T-cell (primary cell): ENCODE results near the gene PRG2. TPM values are rescaled to one million over a fixed set of nuclear protein-coding genes. Genes with fewer than 3 reads are reported as not detected.

ENCODE experiments used
- ATAC-seq, 4 experiments: fragments of 200-7000 bp in 3 of 4; fragments of 150-1000 bp in 1 of 4; cut with Tn5 transposase; replicated peaks in 1 of 4; 1 replicate in 3 of 4; 2 replicates in 1 of 4; pipeline ENCODE4 v1.10.0; 2021; ENCODE audit warnings: moderate library complexity in 3 of 4, mild to moderate bottlenecking in 2 of 4, moderate number of reproducible peaks in 1 of 4
- CTCF ChIA-PET, 2 donors: fragments of 300-600 bp; sonication (Branson Sonifier 250); formaldehyde crosslinking; loops; one replicate each; lab custom pipeline; 2022; ENCODE audit warnings: antibody characterized with exemption in 2 of 2; lab: Charles Lee
- POLR2A ChIA-PET, 2 donors: fragments of 300-600 bp; sonication (Branson Sonifier 250); formaldehyde crosslinking; loops; one replicate each; lab custom pipeline; 2022; ENCODE audit warnings: antibody characterized with exemption in 2 of 2; lab: Charles Lee
- DNase-seq, 35 experiments: peaks; one replicate each; pipeline versions ENCODE4 v3.0.0 to v3.0.0-alpha.2; 2013 to 2023
- H3K27ac ChIP-seq: one replicate; pipeline ENCODE4 v1.5.1; 2013; ENCODE audit warnings: low read length
- H3K27me3 ChIP-seq, 2 experiments: replicated peaks in 1 of 2; 1 replicate in 1 of 2; 2 replicates in 1 of 2; pipeline versions ENCODE4 v1.6.1 to v1.7.0; 2013; ENCODE audit warnings: low read length in 1 of 2, mixed read lengths in 1 of 2; ENCODE audit not compliant: control insufficient read depth in 2 of 2, insufficient read depth in 2 of 2; ENCODE audit errors: extremely low read depth in 1 of 2
- H3K36me3 ChIP-seq, 2 donors: 1 replicate in 1 of 2; 2 replicates in 1 of 2; pipeline versions ENCODE4 v1.6.1 to v1.7.0; 2013; ENCODE audit warnings: low read length in 1 of 2; ENCODE audit not compliant: control insufficient read depth in 2 of 2, insufficient read depth in 1 of 2; ENCODE audit errors: extremely low read depth in 1 of 2
- H3K4me1 ChIP-seq, 2 experiments: 1 replicate in 1 of 2; 2 replicates in 1 of 2; pipeline versions ENCODE4 v1.6.1 to v1.7.0; 2013; ENCODE audit warnings: low read length in 2 of 2, mixed read lengths in 1 of 2; ENCODE audit not compliant: insufficient read depth in 2 of 2, control insufficient read depth in 1 of 2; ENCODE audit errors: extremely low read depth in 1 of 2
- H3K4me3 ChIP-seq, 2 donors: 1 replicate in 1 of 2; 2 replicates in 1 of 2; pipeline versions ENCODE4 v1.5.1 to v1.7.0; 2013; ENCODE audit warnings: mild to moderate bottlenecking in 2 of 2, low read length in 1 of 2, moderate library complexity in 1 of 2; ENCODE audit not compliant: control insufficient read depth in 1 of 2; ENCODE audit errors: extremely low read depth in 1 of 2
- H3K9me3 ChIP-seq: 2 replicates; pipeline ENCODE4 v1.7.0; 2013
- H3K27ac Mint-ChIP-seq, 2 donors: one replicate each; pipeline ENCODE4 v1.8.0; 2020 to 2021; ENCODE audit warnings: mild to moderate bottlenecking in 2 of 2, mixed read lengths in 2 of 2
- H3K27me3 Mint-ChIP-seq, 2 donors: one replicate each; pipeline ENCODE4 v1.8.0; 2021 to 2022; ENCODE audit warnings: mixed read lengths in 2 of 2
- H3K36me3 Mint-ChIP-seq: one replicate; pipeline ENCODE4 v1.8.0; 2021; ENCODE audit warnings: mixed read lengths
- H3K4me1 Mint-ChIP-seq, 3 donors: one replicate each; pipeline ENCODE4 v1.8.0; 2020 to 2022; ENCODE audit warnings: mixed read lengths in 3 of 3, mild to moderate bottlenecking in 1 of 3
- H3K4me3 Mint-ChIP-seq, 3 donors: one replicate each; pipeline ENCODE4 v1.8.0; 2020 to 2022; ENCODE audit warnings: mild to moderate bottlenecking in 3 of 3, mixed read lengths in 3 of 3, moderate library complexity in 3 of 3
- H3K9me3 Mint-ChIP-seq, 3 donors: one replicate each; pipeline ENCODE4 v1.8.0; 2020 to 2022; ENCODE audit warnings: mixed read lengths in 3 of 3
- WGBS: methylation state at CpG from one replicate; pipeline ENCODE4 v1.1.5; 2013; ENCODE audit warnings: missing lambda C conversion rate; ENCODE audit not compliant: insufficient coverage; 5-methylcytosine and 5-hydroxymethylcytosine counted together
- total RNA-seq, 35 experiments: library from RNA in 6 of 35; stranded (reverse) in 6 of 35; fragments of 120-200 nt in 1 of 35; gene quantifications; one replicate each; pipeline versions ENCODE4 v1.2.1 to v1.2.4 and lab custom pipeline; 2013 to 2026

The PRG2 gene
- total RNA-seq, 5 donors from 2014 or later (not counting 1 experiment from before 2014, with no cell fraction given): 0.33 to 0.72 (median 0.39) TPM; not detected in 1

DNA sequence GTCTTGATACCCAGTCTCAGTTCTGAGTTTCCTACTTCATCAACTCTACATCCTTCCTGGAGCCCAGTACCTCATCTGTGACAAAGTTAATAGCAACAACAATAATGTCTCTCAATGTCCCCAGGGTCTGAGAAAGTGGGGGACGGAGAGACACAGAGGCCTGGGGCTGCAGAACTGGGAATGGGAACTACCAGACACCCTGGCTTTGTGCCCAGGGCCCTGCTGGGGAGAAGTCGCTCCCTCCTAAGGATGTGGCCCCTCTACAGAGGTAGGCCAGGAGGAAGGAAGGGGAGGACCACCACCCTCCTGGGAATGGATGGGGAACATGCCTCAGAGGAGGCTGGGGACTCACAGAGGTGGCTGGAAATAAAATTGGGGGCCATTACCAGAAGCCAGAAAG, 15.0 kb downstream of the PRG2 start:
- ATAC-seq (no peak), DNase-seq (no peak)
- Histone ChIP-seq H3K4me3 (no peak overlapping the region), H3K27ac (no peak overlapping the region), H3K27me3 (peaks cover 0 to 18% of the 10 kb centered on the region in 2 experiments), H3K4me1 (no peaks in the 10 kb centered on the region), H3K36me3 (no peaks in the 10 kb centered on the region), H3K9me3 (no peaks in the 10 kb centered on the region)
- Mint-ChIP-seq H3K27ac (no peak overlapping the region), H3K4me3 (no peak overlapping the region), H3K27me3 (peaks cover 18 to 21% of the 10 kb centered on the region in 2 donors), H3K36me3 (no peaks in the 10 kb centered on the region), H3K4me1 (no peaks in the 10 kb centered on the region), H3K9me3 (no peaks in the 10 kb centered on the region)
- CTCF ChIA-PET: no interaction called here
- POLR2A ChIA-PET: no interaction called here
- 50% methylated on average over 1 of the region's 2 CpGs for WGBS

DNA sequence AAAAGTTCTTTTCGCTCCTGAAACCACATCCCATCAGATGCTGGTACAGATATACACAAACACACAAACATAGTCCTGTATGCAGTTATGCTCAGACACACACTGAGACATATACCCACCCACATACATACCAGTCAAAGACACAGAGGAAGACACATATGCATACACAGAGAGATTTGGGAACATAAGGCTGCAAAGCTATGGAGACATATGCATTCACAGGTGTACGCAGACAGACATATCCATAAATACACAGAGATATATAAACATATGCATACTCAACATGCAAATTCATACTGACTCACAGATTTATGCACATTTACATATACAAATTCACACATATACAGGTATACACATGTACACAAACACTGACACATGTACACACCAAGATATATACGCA, 15.5 kb downstream of the PRG2 start:
- ATAC-seq (no peak), DNase-seq (no peak)
- Histone ChIP-seq H3K9me3 (no peaks in the 10 kb centered on the region), H3K27ac (no peak overlapping the region), H3K27me3 (peaks cover 0 to 18% of the 10 kb centered on the region in 2 experiments), H3K4me3 (no peak overlapping the region), H3K36me3 (no peaks in the 10 kb centered on the region), H3K4me1 (no peaks in the 10 kb centered on the region)
- peaks cover 15 to 19% of the 10 kb centered on the region in 2 donors for H3K27me3 Mint-ChIP-seq
- H3K4me3 Mint-ChIP-seq: no peak overlapping the region
- no peaks in the 10 kb centered on the region for H3K4me1 Mint-ChIP-seq
- H3K36me3 Mint-ChIP-seq: no peaks in the 10 kb centered on the region
- WGBS: 90% methylated on average over 3 of the region's 3 CpGs
- no peak overlapping the region for H3K27ac Mint-ChIP-seq
- CTCF ChIA-PET: no interaction called here
- POLR2A ChIA-PET: no interaction called here
- H3K9me3 Mint-ChIP-seq: no peaks in the 10 kb centered on the region

DNA sequence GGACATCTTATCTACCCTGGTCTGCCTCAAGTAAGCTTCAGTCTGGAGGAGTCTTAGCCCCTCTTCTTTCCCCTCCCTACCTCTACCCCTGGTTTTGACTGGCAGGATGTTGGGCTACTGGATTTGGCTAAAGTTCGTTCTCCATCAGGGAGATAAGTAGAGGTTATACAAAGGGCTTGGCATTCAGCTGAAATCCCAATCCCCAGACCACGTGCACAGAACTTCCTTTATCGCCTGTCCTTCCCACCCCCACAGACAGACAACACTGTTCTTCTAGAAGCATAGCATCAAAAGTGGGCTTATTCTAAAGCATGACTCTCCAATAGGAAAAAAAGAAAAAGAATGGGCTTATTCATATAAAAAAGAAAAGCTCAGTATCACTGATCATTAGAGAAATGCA, 17.3 kb downstream of the PRG2 start:
- H3K27ac ChIP-seq: no peak overlapping the region
- H3K9me3 Mint-ChIP-seq: no peaks in the 10 kb centered on the region
- no peaks in the 10 kb centered on the region for H3K36me3 Mint-ChIP-seq
- peaks cover 5 to 11% of the 10 kb centered on the region in 2 donors for H3K27me3 Mint-ChIP-seq
- no peak overlapping the region for H3K4me3 Mint-ChIP-seq
- H3K36me3 ChIP-seq: no peaks in the 10 kb centered on the region
- no CpG with 5 or more reads among the region's 3 CpGs for WGBS
- H3K4me3 ChIP-seq: no peak overlapping the region
- no peaks in the 10 kb centered on the region for H3K4me1 ChIP-seq
- ChIA-PET POLR2A (no interaction called here), CTCF (interaction anchor here in 1 of 2 donors (0.5 kb wide), 1 partner anchor 9 kb away, joined by 3 read pairs; no protein-coding TSS in a partner anchor)
- ATAC-seq (no peak), DNase-seq (no peak)
- H3K27me3 ChIP-seq: peaks cover 0 to 23% of the 10 kb centered on the region in 2 experiments
- H3K4me1 Mint-ChIP-seq: no peaks in the 10 kb centered on the region
- H3K27ac Mint-ChIP-seq: no peak overlapping the region
- no peaks in the 10 kb centered on the region for H3K9me3 ChIP-seq

DNA sequence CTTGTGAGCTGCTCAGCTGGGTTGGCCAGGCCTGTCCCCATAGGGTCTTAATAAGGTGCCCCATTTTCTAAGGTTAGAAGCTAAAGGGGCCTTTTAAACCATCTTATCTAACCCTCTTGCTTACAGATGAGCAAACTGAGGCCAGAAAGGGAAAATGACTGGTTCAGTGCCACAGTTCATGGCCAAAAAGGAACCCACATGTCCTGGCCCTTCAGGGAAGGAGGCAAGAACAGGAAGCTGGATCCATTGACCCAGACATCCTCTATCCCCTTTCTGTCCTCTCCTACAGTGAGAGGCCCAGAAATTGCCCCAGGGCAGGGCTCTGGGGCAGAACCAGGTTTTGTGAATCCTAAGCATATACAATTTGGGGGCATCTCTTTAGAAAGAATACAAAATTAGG, 19.5 kb downstream of the PRG2 start:
- ChIA-PET POLR2A (no interaction called here), CTCF (no interaction called here)
- peaks cover 0 to 18% of the 10 kb centered on the region in 2 experiments for H3K27me3 ChIP-seq
- no peak overlapping the region for H3K4me3 Mint-ChIP-seq
- no peak for ATAC-seq
- H3K27ac ChIP-seq: no peak overlapping the region
- no peak overlapping the region for H3K4me3 ChIP-seq
- no peak overlapping the region for H3K27ac Mint-ChIP-seq
- DNase-seq: no peak
- H3K27me3 Mint-ChIP-seq: no peaks in the 10 kb centered on the region
- H3K9me3 ChIP-seq: no peaks in the 10 kb centered on the region
- H3K4me1 ChIP-seq: no peaks in the 10 kb centered on the region
- H3K36me3 ChIP-seq: no peaks in the 10 kb centered on the region
- H3K36me3 Mint-ChIP-seq: no peaks in the 10 kb centered on the region
- no peaks in the 10 kb centered on the region for H3K4me1 Mint-ChIP-seq
- H3K9me3 Mint-ChIP-seq: no peaks in the 10 kb centered on the region

DNA sequence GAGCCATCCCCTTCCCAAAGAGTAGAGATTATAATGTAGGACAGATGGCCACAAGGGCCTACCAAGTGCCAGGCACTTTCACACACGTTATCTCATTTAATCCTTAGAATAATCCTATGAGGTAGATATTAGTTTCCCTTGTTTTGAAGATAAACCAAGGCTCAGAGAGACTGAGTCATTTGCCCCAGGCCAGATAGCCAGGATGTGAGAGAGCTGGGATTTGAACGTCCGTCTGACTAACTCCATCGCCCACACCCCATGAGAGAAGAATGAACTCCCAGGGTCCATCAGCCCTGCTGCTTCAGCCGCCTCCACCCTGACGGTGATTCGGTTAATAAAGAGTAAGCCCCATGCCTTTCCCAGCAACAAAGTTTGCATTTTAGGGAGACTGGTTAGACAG, 20.2 kb downstream of the PRG2 start:
- H3K27me3 ChIP-seq: peaks cover 0 to 18% of the 10 kb centered on the region in 2 experiments
- H3K4me3 ChIP-seq: no peak overlapping the region
- Mint-ChIP-seq H3K27me3 (no peaks in the 10 kb centered on the region), H3K27ac (no peak overlapping the region), H3K9me3 (no peaks in the 10 kb centered on the region), H3K4me3 (no peak overlapping the region), H3K36me3 (no peaks in the 10 kb centered on the region), H3K4me1 (no peaks in the 10 kb centered on the region)
- no peak for DNase-seq
- H3K36me3 ChIP-seq: no peaks in the 10 kb centered on the region
- POLR2A ChIA-PET: no interaction called here
- H3K9me3 ChIP-seq: no peaks in the 10 kb centered on the region
- CTCF ChIA-PET: no interaction called here
- ATAC-seq: no peak
- H3K4me1 ChIP-seq: no peaks in the 10 kb centered on the region
- H3K27ac ChIP-seq: no peak overlapping the region
- WGBS: 88% methylated on average over 5 of the region's 7 CpGs

DNA sequence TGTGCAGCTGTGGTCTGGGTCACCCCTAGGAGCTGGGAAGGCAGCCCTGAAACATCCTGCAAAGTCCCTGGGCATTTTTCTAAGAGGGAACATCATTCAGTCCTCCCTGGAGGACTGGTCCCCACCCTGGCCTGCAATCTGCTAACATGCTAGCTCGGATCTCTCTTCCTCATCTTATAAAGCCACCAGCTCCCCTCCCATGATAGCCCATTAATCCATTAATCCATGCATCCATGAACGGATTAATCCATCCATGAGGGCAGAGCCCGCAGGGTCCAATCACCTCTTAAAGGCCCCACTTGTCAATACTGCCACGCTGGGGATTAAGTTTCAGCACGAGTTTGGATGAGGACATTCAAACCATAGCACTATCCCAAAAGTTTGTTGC, 21.6 kb downstream of the PRG2 start:
- CTCF ChIA-PET: no interaction called here
- Mint-ChIP-seq H3K27me3 (peaks cover 0 to 5% of the 10 kb centered on the region in 2 donors), H3K4me3 (no peak overlapping the region), H3K27ac (no peak overlapping the region), H3K36me3 (no peaks in the 10 kb centered on the region), H3K9me3 (no peaks in the 10 kb centered on the region), H3K4me1 (no peaks in the 10 kb centered on the region)
- Histone ChIP-seq H3K9me3 (no peaks in the 10 kb centered on the region), H3K36me3 (no peaks in the 10 kb centered on the region), H3K4me1 (no peaks in the 10 kb centered on the region), H3K4me3 (no peak overlapping the region), H3K27ac (no peak overlapping the region), H3K27me3 (peaks cover 0 to 18% of the 10 kb centered on the region in 2 experiments)
- DNase-seq (no peak), ATAC-seq (no peak)
- WGBS: 63% methylated on average over 3 of the region's 5 CpGs
- POLR2A ChIA-PET: no interaction called here
